ENCODE data around the gene MYH8.

MYH8 gene

DNA sequence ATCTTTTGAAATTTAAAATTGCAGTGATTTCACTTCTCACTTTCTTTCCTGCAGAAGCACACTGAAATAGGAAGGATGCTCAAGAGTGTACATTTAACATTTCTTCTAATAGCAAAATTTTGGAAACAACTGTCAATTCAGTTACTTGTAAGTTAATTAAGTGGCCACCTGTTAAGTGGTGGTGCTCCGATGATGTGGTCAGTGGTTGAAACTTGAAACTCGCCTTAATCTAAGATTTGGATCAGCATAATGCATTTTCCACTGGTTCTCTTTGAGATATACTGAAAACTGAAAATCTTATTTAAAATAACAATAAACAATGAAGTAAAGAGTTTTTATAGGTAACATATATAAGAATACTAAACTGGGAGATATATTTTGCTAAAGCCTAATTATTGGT, 7.0 kb upstream of the MYH8 start:
- Histone ChIP-seq H3K27me3 (ENCODE audit: control insufficient read depth, insufficient read depth, low read length) (no peaks in the 10 kb centered on the region), H3K27ac (ENCODE audit: low read length) (no peak overlapping the region), H3K9me3 (ENCODE audit: control insufficient read depth, insufficient read depth, low read length) (no peaks in the 10 kb centered on the region), H3K4me1 (ENCODE audit: control insufficient read depth, insufficient read depth, low read length) (no peaks in the 10 kb centered on the region), H3K4me3 (ENCODE audit: low read length) (no peak overlapping the region), H3K36me3 (ENCODE audit: control insufficient read depth, insufficient read depth, low read length) (no peaks in the 10 kb centered on the region)
- DNase-seq (ENCODE audit: low read depth, low spot score), result no peak
- WGBS (ENCODE audit: insufficient coverage, insufficient read length), result no CpG with 5 or more reads among the region's 2 CpGs

DNA sequence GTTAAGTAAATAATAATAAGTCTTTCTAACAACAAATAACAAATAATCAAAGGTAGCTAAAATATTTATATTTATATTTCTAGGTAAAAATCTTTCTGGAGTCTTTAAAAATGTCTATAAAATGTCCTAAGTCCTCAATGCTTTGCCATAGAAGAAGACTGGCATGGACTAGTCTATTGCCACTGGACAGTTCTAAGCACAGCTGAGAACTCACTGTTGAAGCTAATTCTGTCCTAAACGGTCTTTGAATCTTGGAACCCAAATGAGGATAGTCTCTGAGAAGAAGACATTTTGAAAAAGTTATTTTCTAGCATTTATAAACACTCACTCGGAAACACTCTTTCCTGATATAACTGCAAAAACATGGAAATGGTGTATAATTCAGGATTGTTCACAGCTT, 539 bp downstream of the MYH8 start:
- no peak overlapping the region for H3K27ac ChIP-seq (ENCODE audit: low read length)
- no CpG with 5 or more reads among the region's 2 CpGs for WGBS (ENCODE audit: insufficient coverage, insufficient read length)
- H3K4me1 ChIP-seq (ENCODE audit: control insufficient read depth, insufficient read depth, low read length), result peaks cover 1% of the 10 kb centered on the region
- no peaks in the 10 kb centered on the region for H3K9me3 ChIP-seq (ENCODE audit: control insufficient read depth, insufficient read depth, low read length)
- no peak for DNase-seq (ENCODE audit: low read depth, low spot score)
- no peaks in the 10 kb centered on the region for H3K36me3 ChIP-seq (ENCODE audit: control insufficient read depth, insufficient read depth, low read length)
- no peaks in the 10 kb centered on the region for H3K27me3 ChIP-seq (ENCODE audit: control insufficient read depth, insufficient read depth, low read length)
- H3K4me3 ChIP-seq (ENCODE audit: low read length), result no peak overlapping the region

DNA sequence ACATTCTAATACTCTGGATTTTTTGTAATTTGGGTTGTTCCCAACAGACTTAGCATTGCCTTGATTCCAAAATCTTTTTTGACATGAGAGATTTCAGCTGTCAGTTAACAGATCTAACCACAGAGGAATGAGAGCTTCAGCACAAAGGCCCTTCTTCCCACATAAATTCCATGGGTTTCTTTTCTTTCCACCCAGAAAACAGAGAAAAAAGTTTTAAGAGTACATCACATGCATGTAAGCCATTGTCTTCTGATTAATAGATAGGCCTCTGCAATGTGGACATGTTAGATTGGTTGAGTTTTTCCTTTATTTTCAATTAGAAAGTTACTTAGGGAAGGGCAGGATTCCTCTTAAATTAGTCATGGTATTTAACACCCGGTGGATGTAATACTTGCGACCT, 939 bp downstream of the MYH8 start:
- peaks cover 1% of the 10 kb centered on the region for H3K4me1 ChIP-seq (ENCODE audit: control insufficient read depth, insufficient read depth, low read length)
- H3K9me3 ChIP-seq (ENCODE audit: control insufficient read depth, insufficient read depth, low read length), result no peaks in the 10 kb centered on the region
- no peak overlapping the region for H3K27ac ChIP-seq (ENCODE audit: low read length)
- no peaks in the 10 kb centered on the region for H3K36me3 ChIP-seq (ENCODE audit: control insufficient read depth, insufficient read depth, low read length)
- WGBS (ENCODE audit: insufficient coverage, insufficient read length), result no CpG with 5 or more reads among the region's 2 CpGs
- H3K27me3 ChIP-seq (ENCODE audit: control insufficient read depth, insufficient read depth, low read length), result no peaks in the 10 kb centered on the region
- DNase-seq (ENCODE audit: low read depth, low spot score), result no peak
- no peak overlapping the region for H3K4me3 ChIP-seq (ENCODE audit: low read length)

DNA sequence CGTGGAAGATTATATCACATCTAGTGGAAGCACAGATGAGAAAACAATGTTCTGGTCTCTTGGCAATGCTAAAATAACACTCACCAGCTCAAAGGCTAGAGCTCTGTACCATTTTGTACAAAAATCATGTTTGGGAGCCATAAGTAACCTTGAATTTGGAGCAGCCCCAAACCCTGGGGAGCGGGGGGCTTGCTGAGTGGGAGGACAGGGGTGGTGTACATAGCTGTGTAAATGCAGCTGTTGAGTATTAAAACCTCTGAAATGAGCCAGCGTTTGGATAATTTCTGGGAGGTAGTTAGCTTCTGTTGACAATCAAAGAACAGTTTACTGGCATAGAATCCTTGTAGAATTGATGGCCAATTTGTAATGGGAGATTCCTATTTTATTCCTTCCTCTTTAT, 4.3 kb downstream of the MYH8 start:
- no peaks in the 10 kb centered on the region for H3K9me3 ChIP-seq (ENCODE audit: control insufficient read depth, insufficient read depth, low read length)
- WGBS (ENCODE audit: insufficient coverage, insufficient read length), result no CpG with 5 or more reads among the region's 3 CpGs
- no peaks in the 10 kb centered on the region for H3K36me3 ChIP-seq (ENCODE audit: control insufficient read depth, insufficient read depth, low read length)
- no peak overlapping the region for H3K27ac ChIP-seq (ENCODE audit: low read length)
- DNase-seq (ENCODE audit: low read depth, low spot score), result no peak
- no peak overlapping the region for H3K4me3 ChIP-seq (ENCODE audit: low read length)
- H3K4me1 ChIP-seq (ENCODE audit: control insufficient read depth, insufficient read depth, low read length), result peaks cover 1% of the 10 kb centered on the region
- no peaks in the 10 kb centered on the region for H3K27me3 ChIP-seq (ENCODE audit: control insufficient read depth, insufficient read depth, low read length)

DNA sequence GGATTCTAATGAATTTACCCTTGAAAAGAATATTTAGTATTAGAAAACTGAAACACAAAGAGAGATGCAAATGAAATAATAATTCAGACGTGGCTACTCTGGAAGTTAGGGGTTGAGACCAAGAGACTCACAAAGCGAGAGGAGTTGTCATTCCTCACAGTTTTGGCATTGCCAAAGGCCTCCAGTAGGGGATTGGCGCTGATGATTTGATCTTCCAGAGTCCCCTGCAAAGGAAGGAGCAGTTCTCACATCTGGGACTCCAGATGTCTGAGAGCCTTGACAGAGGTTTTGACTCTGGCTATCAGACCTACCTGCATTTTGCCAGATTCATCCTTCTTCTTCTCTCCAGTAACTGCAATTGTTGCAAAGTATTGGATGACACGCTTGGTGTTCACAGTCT, 6.6 kb downstream of the MYH8 start:
- Histone ChIP-seq H3K27me3 (ENCODE audit: control insufficient read depth, insufficient read depth, low read length) (no peaks in the 10 kb centered on the region), H3K36me3 (ENCODE audit: control insufficient read depth, insufficient read depth, low read length) (no peaks in the 10 kb centered on the region), H3K27ac (ENCODE audit: low read length) (no peak overlapping the region), H3K4me1 (ENCODE audit: control insufficient read depth, insufficient read depth, low read length) (peaks cover 1% of the 10 kb centered on the region), H3K4me3 (ENCODE audit: low read length) (no peak overlapping the region), H3K9me3 (ENCODE audit: control insufficient read depth, insufficient read depth, low read length) (no peaks in the 10 kb centered on the region)
- WGBS (ENCODE audit: insufficient coverage, insufficient read length), result no CpG with 5 or more reads among the region's 4 CpGs
- no peak for DNase-seq (ENCODE audit: low read depth, low spot score)

DNA sequence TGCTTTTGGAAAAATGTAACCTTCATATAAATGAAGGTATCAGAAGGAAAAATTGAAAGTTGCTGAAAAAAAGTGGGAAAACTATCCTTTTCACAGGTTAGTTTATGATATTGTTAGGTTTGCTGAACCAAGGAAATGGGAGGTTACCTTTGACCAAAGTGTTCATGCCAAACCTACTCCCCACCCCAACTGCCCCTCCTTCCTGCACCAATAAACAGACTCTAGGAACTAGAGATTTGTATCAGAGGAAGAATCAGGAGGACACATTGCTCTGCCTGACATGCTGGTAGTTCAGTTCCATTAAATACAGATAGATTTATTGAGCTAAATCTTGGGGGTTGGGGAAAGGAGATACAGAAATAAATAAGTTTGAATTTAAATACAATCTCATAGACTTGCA, 18.2 kb downstream of the MYH8 start:
- H3K36me3 ChIP-seq (ENCODE audit: control insufficient read depth, insufficient read depth, low read length), result no peaks in the 10 kb centered on the region
- H3K27me3 ChIP-seq (ENCODE audit: control insufficient read depth, insufficient read depth, low read length), result no peaks in the 10 kb centered on the region
- DNase-seq (ENCODE audit: low read depth, low spot score), result no peak
- H3K9me3 ChIP-seq (ENCODE audit: control insufficient read depth, insufficient read depth, low read length), result no peaks in the 10 kb centered on the region
- H3K27ac ChIP-seq (ENCODE audit: low read length), result no peak overlapping the region
- H3K4me1 ChIP-seq (ENCODE audit: control insufficient read depth, insufficient read depth, low read length), result no peaks in the 10 kb centered on the region
- no peak overlapping the region for H3K4me3 ChIP-seq (ENCODE audit: low read length)

DNA sequence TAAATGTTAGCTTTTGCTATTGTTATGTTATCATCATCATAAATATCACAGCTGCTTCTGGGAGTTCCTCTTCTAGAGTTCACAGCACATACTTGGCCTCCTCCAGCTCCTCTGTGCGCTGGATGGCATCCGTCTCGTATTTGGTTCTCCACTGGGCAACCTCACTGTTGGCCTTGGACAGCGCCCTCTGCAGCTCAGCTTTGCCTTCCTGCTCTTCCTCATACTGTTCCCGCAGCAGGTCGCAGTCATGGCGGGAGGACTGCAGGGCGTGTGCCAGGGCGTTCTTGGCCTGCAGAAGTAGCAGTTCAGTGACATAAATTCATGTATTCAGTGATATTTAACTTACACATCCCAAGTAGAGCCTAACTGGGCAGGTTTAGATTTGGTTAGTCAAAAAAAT, 23.4 kb downstream of the MYH8 start:
- Histone ChIP-seq H3K27me3 (ENCODE audit: control insufficient read depth, insufficient read depth, low read length) (no peaks in the 10 kb centered on the region), H3K27ac (ENCODE audit: low read length) (no peak overlapping the region)

DNA sequence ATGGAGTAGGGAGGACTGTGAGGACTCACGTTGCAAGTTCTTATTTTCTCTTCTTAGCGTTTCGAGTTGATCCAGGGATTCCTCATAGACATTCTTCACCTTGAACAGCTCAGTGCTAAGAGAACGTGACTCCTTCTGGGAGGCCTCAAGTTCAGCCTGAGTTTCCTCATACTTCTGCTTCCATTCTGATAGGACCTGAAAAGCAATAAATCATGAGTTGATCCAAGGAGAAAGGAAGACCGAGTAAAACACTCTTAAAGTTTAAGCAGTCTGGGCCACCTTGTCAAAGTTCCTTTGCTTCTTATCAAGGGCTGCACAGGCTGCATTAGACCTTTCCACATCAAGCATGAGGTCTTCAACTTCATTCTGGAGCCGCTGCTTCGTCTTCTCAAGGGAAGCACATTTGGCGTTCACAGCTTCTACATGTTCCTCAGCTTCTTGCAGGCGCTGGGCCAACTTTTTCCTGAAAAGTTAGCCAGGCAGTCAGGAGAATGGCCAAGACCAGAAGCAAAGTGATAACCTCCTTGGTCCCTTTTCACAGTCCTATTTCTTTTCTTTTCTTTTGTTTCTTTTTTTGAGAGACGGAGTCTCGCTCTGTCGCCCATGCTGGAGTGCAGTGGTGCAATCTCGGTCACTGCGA, 25.1 kb downstream of the MYH8 start:
- H3K4me1 ChIP-seq (ENCODE audit: control insufficient read depth, insufficient read depth, low read length), result no peaks in the 10 kb centered on the region
- no peak for DNase-seq (ENCODE audit: low read depth, low spot score)
- H3K9me3 ChIP-seq (ENCODE audit: control insufficient read depth, insufficient read depth, low read length), result no peaks in the 10 kb centered on the region
- WGBS (ENCODE audit: insufficient coverage, insufficient read length), result no CpG with 5 or more reads among the region's 14 CpGs
- H3K27me3 ChIP-seq (ENCODE audit: control insufficient read depth, insufficient read depth, low read length), result no peaks in the 10 kb centered on the region
- no peaks in the 10 kb centered on the region for H3K36me3 ChIP-seq (ENCODE audit: control insufficient read depth, insufficient read depth, low read length)
- no peak overlapping the region for H3K4me3 ChIP-seq (ENCODE audit: low read length)
- H3K27ac ChIP-seq (ENCODE audit: low read length), result no peak overlapping the region

More for the DNA sequence above, 23.4 kb downstream of the MYH8 start:
- DNase-seq (ENCODE audit: low read depth, low spot score), result peak; percentile 16
- no peaks in the 10 kb centered on the region for H3K36me3 ChIP-seq (ENCODE audit: control insufficient read depth, insufficient read depth, low read length)
- WGBS (ENCODE audit: insufficient coverage, insufficient read length), result no CpG with 5 or more reads among the region's 9 CpGs
- no peaks in the 10 kb centered on the region for H3K9me3 ChIP-seq (ENCODE audit: control insufficient read depth, insufficient read depth, low read length)
- no peak overlapping the region for H3K4me3 ChIP-seq (ENCODE audit: low read length)
- H3K4me1 ChIP-seq (ENCODE audit: control insufficient read depth, insufficient read depth, low read length), result no peaks in the 10 kb centered on the region

DNA sequence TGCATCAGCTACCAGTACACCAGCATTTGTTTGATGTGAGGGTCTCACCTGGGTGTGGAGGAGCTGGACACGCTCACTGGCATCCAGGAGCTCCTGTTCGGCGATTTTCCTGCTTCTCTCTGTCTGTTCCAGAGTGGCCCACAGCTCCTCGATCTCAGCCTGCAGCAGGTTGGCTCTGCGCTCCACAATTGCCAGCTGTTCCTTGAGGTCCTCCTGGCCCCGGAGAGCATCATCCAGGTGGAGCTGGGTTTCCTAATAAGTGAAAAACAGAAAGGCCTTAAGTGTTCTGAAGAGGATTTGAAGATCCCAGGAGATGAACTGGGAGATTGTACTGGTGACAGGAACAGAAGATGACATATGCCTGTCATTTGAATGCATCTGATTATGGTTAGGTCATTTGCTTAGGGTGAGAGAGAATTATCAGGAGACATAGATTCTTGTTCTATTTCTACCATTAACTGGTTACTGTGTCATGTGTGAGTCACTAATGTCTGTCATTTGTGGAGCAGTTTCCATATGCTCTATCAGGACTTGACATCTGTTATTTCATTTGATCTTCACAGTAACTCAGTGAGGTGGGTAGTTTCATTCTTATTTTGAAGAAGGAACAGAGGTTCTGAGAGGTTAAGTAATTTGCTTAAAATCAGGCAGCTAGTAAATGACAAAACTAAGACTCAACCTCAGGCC, 27.4 kb downstream of the MYH8 start:
- H3K27ac ChIP-seq (ENCODE audit: low read length), result no peak overlapping the region
- no peaks in the 10 kb centered on the region for H3K9me3 ChIP-seq (ENCODE audit: control insufficient read depth, insufficient read depth, low read length)
- no peaks in the 10 kb centered on the region for H3K4me1 ChIP-seq (ENCODE audit: control insufficient read depth, insufficient read depth, low read length)
- no peaks in the 10 kb centered on the region for H3K27me3 ChIP-seq (ENCODE audit: control insufficient read depth, insufficient read depth, low read length)
- H3K36me3 ChIP-seq (ENCODE audit: control insufficient read depth, insufficient read depth, low read length), result no peaks in the 10 kb centered on the region
- no CpG with 5 or more reads among the region's 6 CpGs for WGBS (ENCODE audit: insufficient coverage, insufficient read length)
- DNase-seq (ENCODE audit: low read depth, low spot score), result no peak
- H3K4me3 ChIP-seq (ENCODE audit: low read length), result no peak overlapping the region

DNA sequence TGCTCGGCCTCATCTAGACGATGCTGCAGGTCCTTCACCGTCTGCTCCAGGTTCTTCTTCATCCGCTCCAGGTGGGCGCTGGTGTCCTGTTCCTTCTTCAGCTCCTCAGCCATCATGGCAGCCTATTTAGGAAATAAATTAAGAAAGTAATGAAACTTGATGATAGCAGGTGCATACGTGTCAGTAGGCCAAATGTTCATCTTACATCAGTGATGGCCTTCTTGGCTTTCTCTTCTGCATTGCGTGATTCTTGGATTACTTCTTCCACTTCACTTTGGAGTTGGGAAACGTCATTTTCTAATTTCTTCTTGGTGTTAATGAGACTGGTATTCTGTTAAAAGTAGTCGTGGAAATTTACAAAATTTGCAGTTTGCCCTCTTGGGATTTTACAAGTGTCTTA, 28.9 kb downstream of the MYH8 start:
- H3K27ac ChIP-seq (ENCODE audit: low read length), result no peak overlapping the region
- DNase-seq (ENCODE audit: low read depth, low spot score), result no peak
- H3K4me3 ChIP-seq (ENCODE audit: low read length), result no peak overlapping the region
- no CpG with 5 or more reads among the region's 9 CpGs for WGBS (ENCODE audit: insufficient coverage, insufficient read length)
- H3K36me3 ChIP-seq (ENCODE audit: control insufficient read depth, insufficient read depth, low read length), result no peaks in the 10 kb centered on the region
- H3K9me3 ChIP-seq (ENCODE audit: control insufficient read depth, insufficient read depth, low read length), result no peaks in the 10 kb centered on the region
- H3K27me3 ChIP-seq (ENCODE audit: control insufficient read depth, insufficient read depth, low read length), result no peaks in the 10 kb centered on the region
- no peaks in the 10 kb centered on the region for H3K4me1 ChIP-seq (ENCODE audit: control insufficient read depth, insufficient read depth, low read length)

DNA sequence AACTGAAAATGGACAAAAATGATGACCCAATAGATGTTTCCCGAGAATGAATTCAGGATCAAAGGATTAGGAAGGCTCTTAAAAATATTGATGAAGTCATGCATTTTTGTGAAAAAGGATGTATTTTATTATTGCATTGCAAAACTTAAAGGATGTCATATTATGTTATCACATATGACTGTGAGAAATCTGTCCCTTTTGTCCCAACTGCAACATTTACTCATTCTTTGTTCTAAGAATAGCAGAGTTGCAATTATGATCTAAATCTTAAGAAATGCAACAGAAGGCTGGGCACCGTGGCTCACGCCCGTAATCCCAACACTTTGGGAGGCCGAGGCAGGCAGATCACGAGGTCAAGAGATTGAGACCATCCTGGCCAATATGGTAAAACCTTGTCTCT, 35.9 kb downstream of the MYH8 start:
- H3K9me3 ChIP-seq (ENCODE audit: control insufficient read depth, insufficient read depth, low read length), result no peaks in the 10 kb centered on the region
- no CpG with 5 or more reads among the region's 6 CpGs for WGBS (ENCODE audit: insufficient coverage, insufficient read length)
- H3K27ac ChIP-seq (ENCODE audit: low read length), result no peak overlapping the region
- no peak overlapping the region for H3K4me3 ChIP-seq (ENCODE audit: low read length)
- H3K36me3 ChIP-seq (ENCODE audit: control insufficient read depth, insufficient read depth, low read length), result no peaks in the 10 kb centered on the region
- H3K4me1 ChIP-seq (ENCODE audit: control insufficient read depth, insufficient read depth, low read length), result no peaks in the 10 kb centered on the region
- no peak for DNase-seq (ENCODE audit: low read depth, low spot score)
- no peaks in the 10 kb centered on the region for H3K27me3 ChIP-seq (ENCODE audit: control insufficient read depth, insufficient read depth, low read length)
